WTC11 (cell line): ENCODE data around the gene TMED5. TPM values are rescaled to one million over a fixed set of nuclear protein-coding genes. Genes with fewer than 3 reads are reported as not detected.

ENCODE experiments used
- ATAC-seq: fragments of 200-7000 bp; cut with Tn5 transposase; 2 replicates; pipeline ENCODE4 v1.10.0; 2021; ENCODE audit warnings: mild to moderate bottlenecking, moderate library complexity
- CTCF ChIA-PET: fragments of 300-600 bp; sonication (Branson Sonifier 250); formaldehyde crosslinking; loops from one replicate; lab custom pipeline; 2021; ENCODE audit warnings: antibody characterized with exemption; lab: Charles Lee
- POLR2A ChIA-PET: fragments of 350-600 bp; sonication (Branson Sonifier 250); formaldehyde crosslinking; loops from one replicate; lab custom pipeline; 2021; ENCODE audit warnings: antibody characterized with exemption; lab: Charles Lee
- DNase-seq: peaks from one replicate; pipeline ENCODE4 v3.0.0; 2021; ENCODE audit warnings: low spot score
- H3K27ac Mint-ChIP-seq: 2 replicates; pipeline ENCODE4 v1.8.0; 2021; ENCODE audit warnings: mixed read lengths
- H3K27me3 Mint-ChIP-seq: 2 replicates; pipeline ENCODE4 v1.8.0; 2021; ENCODE audit warnings: low read depth, mild to moderate bottlenecking, moderate library complexity, mixed read lengths
- H3K36me3 Mint-ChIP-seq: 2 replicates; pipeline ENCODE4 v1.8.0; 2021; ENCODE audit warnings: mixed read lengths
- H3K4me1 Mint-ChIP-seq: 2 replicates; pipeline ENCODE4 v1.8.0; 2022; ENCODE audit warnings: mixed read lengths
- H3K4me3 Mint-ChIP-seq: 2 replicates; pipeline ENCODE4 v1.8.0; 2021; ENCODE audit warnings: mild to moderate bottlenecking, moderate library complexity, mixed read lengths
- H3K9me3 Mint-ChIP-seq: 2 replicates; pipeline ENCODE4 v1.8.0; 2021; ENCODE audit warnings: mixed read lengths
- ATF1 ChIP-seq: sonication (generic); formaldehyde crosslinking; IDR thresholded peaks from 2 replicates; pipeline ENCODE4 v1.8.1; 2023; ENCODE audit warnings: mild to moderate bottlenecking, moderate library complexity, missing genetic modification reagents
- CREM ChIP-seq: sonication (generic); formaldehyde crosslinking; IDR thresholded peaks from 2 replicates; pipeline ENCODE4 v1.8.1; 2022; ENCODE audit warnings: mild to moderate bottlenecking, missing genetic modification reagents, moderate library complexity
- ELF4 ChIP-seq: sonication (generic); formaldehyde crosslinking; IDR thresholded peaks from 2 replicates; pipeline ENCODE4 v1.8.1; 2022; ENCODE audit warnings: low read depth, mild to moderate bottlenecking, moderate library complexity, missing genetic modification reagents
- ETV6 ChIP-seq: sonication (generic); formaldehyde crosslinking; IDR thresholded peaks from 2 replicates; pipeline ENCODE4 v1.8.1; 2022; ENCODE audit warnings: mild to moderate bottlenecking, missing genetic modification reagents
- FOXK1 ChIP-seq: sonication (generic); formaldehyde crosslinking; IDR thresholded peaks from 2 replicates; pipeline ENCODE4 v1.8.0; 2022; ENCODE audit warnings: mild to moderate bottlenecking, moderate library complexity, missing genetic modification reagents
- JUN ChIP-seq: sonication (generic); formaldehyde crosslinking; IDR thresholded peaks from 2 replicates; pipeline ENCODE4 v1.8.0; 2023; ENCODE audit warnings: mild to moderate bottlenecking, missing genetic modification reagents
- KAT7 ChIP-seq: sonication (generic); formaldehyde crosslinking; IDR thresholded peaks from 2 replicates; pipeline ENCODE4 v1.8.1; 2023; ENCODE audit warnings: missing genetic modification reagents, mild to moderate bottlenecking, borderline replicate concordance
- NFATC4 ChIP-seq: fragments of 250-450 bp; sonication (Bioruptor Pico); IDR thresholded peaks from 2 replicates; pipeline ENCODE4 v1.9.0; 2021; ENCODE audit warnings: mild to moderate bottlenecking
- NFYB ChIP-seq: sonication (generic); formaldehyde crosslinking; conservative IDR thresholded peaks from 2 replicates; pipeline ENCODE4 v1.8.0; 2022; ENCODE audit warnings: low read depth, missing genetic modification reagents
- NR1H2 ChIP-seq: sonication (generic); formaldehyde crosslinking; IDR thresholded peaks from 2 replicates; pipeline ENCODE4 v1.9.0; 2021; ENCODE audit warnings: mild to moderate bottlenecking, moderate library complexity, missing genetic modification reagents
- NR2C2 ChIP-seq: sonication (generic); formaldehyde crosslinking; IDR thresholded peaks from 2 replicates; pipeline ENCODE4 v1.8.0; 2022; ENCODE audit warnings: mild to moderate bottlenecking, missing genetic modification reagents
- OVOL2 ChIP-seq: fragments of 250-450 bp; sonication (Bioruptor Pico); IDR thresholded peaks from 2 replicates; pipeline ENCODE4 v1.9.0; 2021; ENCODE audit warnings: mild to moderate bottlenecking, borderline replicate concordance
- SMAD4 ChIP-seq: sonication (generic); formaldehyde crosslinking; IDR thresholded peaks from 2 replicates; pipeline ENCODE4 v1.8.0; 2022; ENCODE audit warnings: mild to moderate bottlenecking, missing genetic modification reagents
- ZNF317 ChIP-seq: sonication (generic); formaldehyde crosslinking; IDR thresholded peaks from 2 replicates; pipeline ENCODE4 v1.8.1; 2023; ENCODE audit warnings: low read depth, mild to moderate bottlenecking, moderate library complexity, missing genetic modification reagents, borderline replicate concordance
- ZNF416 ChIP-seq: fragments of 250-450 bp; sonication (Bioruptor Pico); IDR thresholded peaks from 2 replicates; pipeline ENCODE4 v1.9.0; 2021; ENCODE audit warnings: mild to moderate bottlenecking, inconsistent platforms
- ZNF671 ChIP-seq: fragments of 250-450 bp; sonication (Bioruptor Pico); IDR thresholded peaks from 2 replicates; pipeline ENCODE4 v1.8.0; 2021; ENCODE audit warnings: mild to moderate bottlenecking
- total RNA-seq: library from RNA; stranded (reverse); gene quantifications from 3 replicates; pipeline ENCODE4 v1.2.3, GENCODE V29; 2021
- TF ChIP-seq, protein P1 (sequence below): sonication (generic); formaldehyde crosslinking; IDR thresholded peaks from 2 replicates; pipeline ENCODE4 v1.8.0; 2022; ENCODE audit warnings: mild to moderate bottlenecking, missing genetic modification reagents
- TF ChIP-seq, protein P2 (sequence below): fragments of 250-450 bp; sonication (Bioruptor Pico); IDR thresholded peaks from 2 replicates; pipeline ENCODE4 v1.9.0; 2021; ENCODE audit warnings: mild to moderate bottlenecking, borderline replicate concordance
- TF ChIP-seq, protein P3 (sequence below): fragments of 250-450 bp; sonication (Bioruptor Pico); IDR thresholded peaks from 2 replicates; pipeline ENCODE4 v1.9.0; 2021; ENCODE audit warnings: moderate library complexity, mild to moderate bottlenecking, inconsistent platforms, borderline replicate concordance
- TF ChIP-seq, protein P4 (sequence below): fragments of 250-450 bp; sonication (Bioruptor Pico); IDR thresholded peaks from 2 replicates; pipeline ENCODE4 v1.8.0; 2021; ENCODE audit warnings: mild to moderate bottlenecking
- TF ChIP-seq, protein P5 (sequence below): sonication (generic); formaldehyde crosslinking; IDR thresholded peaks from 2 replicates; pipeline ENCODE4 v1.8.0; 2022; ENCODE audit warnings: mild to moderate bottlenecking, missing genetic modification reagents
- TF ChIP-seq, protein P6 (sequence below): sonication (generic); formaldehyde crosslinking; IDR thresholded peaks from 2 replicates; pipeline ENCODE4 v1.8.1; 2023; ENCODE audit warnings: mild to moderate bottlenecking, moderate library complexity, missing genetic modification reagents

TMED5 gene
- total RNA-seq, 1 experiment from 2014 or later: 28.5 TPM

DNA sequence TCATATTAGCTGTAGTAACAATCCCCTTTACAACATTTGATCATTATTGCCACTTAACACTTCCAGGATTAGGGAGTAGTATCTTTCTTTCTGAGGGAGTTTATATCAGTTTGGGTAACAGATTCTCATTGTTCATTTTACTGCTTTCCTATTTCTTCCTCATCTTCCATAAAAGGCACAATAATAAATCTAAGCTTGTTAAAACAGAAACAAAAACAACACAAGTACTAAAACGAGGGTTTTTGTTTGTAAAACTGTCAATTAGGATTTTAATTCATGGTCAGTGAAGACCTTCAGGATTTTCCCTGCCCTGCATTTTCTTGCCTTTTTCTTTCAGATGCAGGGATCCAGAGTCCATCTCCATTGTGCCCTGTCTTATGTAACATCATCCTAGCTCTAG, 29.5 kb downstream of the TMED5 start (continued):
- TF ChIP-seq ELF4 (CRISPR knock-in tag): no peak
- TF ChIP-seq, all 79 proteins: peak for 0

DNA sequence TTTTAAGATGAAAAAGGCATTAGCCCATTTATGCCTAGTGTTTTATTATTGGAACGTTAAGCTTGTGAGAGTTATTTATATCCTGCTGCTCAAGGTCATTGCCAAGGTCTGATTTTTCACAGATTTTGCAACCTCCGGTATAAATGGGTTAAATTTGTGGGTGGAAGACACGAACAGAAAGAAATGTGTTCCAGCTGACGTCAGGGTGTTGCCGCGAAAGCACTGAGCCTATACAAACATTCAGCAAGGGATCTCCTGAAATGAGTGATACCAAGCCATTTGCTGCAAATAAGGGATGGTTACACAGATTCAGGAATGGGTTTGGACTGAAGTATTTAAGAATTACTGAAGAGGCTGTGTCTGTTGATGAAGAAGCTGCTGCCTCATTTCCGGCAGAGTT, 32.2 kb downstream of the TMED5 start:
- ChIA-PET POLR2A (no interaction called here), CTCF (no interaction called here)
- Mint-ChIP-seq H3K9me3 (no peaks in the 10 kb centered on the region), H3K36me3 (peaks cover 2% of the 10 kb centered on the region; the same call in 1 of the 2 replicates), H3K27ac (peak overlapping the region; percentile 19), H3K27me3 (no peaks in the 10 kb centered on the region), H3K4me1 (peaks cover 5% of the 10 kb centered on the region; the same call in 1 of the 2 replicates), H3K4me3 (no peak overlapping the region)
- no peak for TF ChIP-seq ZNF317
- no peak for TF ChIP-seq NFATC4 (CRISPR knock-in tag)
- DNase-seq: no peak
- no peak for ATAC-seq

DNA sequence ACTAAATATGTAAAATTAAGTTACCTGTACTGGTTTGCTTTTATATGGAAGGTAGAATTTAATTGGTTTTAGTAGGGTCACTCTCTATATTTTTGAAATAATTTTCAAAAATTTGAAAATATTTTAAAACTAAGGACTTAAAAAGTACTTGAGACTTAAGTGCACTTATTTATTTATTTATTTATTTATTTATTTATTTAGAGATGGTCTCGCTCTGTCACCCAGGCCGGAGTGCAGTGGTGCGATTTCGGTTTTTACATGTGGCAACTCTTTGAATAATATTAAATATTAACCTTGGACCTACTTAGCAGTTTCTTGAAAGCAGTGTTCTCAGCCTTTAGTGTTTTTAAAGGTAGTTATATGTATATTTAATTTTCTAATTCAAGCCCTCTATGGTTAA, 36.4 kb downstream of the TMED5 start:
- Mint-ChIP-seq H3K4me3 (no peak overlapping the region), H3K36me3 (peaks cover 24% of the 10 kb centered on the region), H3K27me3 (no peaks in the 10 kb centered on the region), H3K9me3 (no peaks in the 10 kb centered on the region), H3K4me1 (no peaks in the 10 kb centered on the region), H3K27ac (no peak overlapping the region)
- DNase-seq (no peak), ATAC-seq (no peak)
- CTCF ChIA-PET: no interaction called here
- TF ChIP-seq, protein P1, sequence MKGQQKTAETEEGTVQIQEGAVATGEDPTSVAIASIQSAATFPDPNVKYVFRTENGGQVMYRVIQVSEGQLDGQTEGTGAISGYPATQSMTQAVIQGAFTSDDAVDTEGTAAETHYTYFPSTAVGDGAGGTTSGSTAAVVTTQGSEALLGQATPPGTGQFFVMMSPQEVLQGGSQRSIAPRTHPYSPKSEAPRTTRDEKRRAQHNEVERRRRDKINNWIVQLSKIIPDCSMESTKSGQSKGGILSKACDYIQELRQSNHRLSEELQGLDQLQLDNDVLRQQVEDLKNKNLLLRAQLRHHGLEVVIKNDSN (CRISPR knock-in tag): no peak
- TF ChIP-seq NR1H2 (CRISPR knock-in tag) (no peak), NR2C2 (no peak), ETV6 (CRISPR knock-in tag) (no peak), JUN (CRISPR knock-in tag) (no peak), ATF1 (CRISPR knock-in tag) (no peak)
- TF ChIP-seq, protein P2, sequence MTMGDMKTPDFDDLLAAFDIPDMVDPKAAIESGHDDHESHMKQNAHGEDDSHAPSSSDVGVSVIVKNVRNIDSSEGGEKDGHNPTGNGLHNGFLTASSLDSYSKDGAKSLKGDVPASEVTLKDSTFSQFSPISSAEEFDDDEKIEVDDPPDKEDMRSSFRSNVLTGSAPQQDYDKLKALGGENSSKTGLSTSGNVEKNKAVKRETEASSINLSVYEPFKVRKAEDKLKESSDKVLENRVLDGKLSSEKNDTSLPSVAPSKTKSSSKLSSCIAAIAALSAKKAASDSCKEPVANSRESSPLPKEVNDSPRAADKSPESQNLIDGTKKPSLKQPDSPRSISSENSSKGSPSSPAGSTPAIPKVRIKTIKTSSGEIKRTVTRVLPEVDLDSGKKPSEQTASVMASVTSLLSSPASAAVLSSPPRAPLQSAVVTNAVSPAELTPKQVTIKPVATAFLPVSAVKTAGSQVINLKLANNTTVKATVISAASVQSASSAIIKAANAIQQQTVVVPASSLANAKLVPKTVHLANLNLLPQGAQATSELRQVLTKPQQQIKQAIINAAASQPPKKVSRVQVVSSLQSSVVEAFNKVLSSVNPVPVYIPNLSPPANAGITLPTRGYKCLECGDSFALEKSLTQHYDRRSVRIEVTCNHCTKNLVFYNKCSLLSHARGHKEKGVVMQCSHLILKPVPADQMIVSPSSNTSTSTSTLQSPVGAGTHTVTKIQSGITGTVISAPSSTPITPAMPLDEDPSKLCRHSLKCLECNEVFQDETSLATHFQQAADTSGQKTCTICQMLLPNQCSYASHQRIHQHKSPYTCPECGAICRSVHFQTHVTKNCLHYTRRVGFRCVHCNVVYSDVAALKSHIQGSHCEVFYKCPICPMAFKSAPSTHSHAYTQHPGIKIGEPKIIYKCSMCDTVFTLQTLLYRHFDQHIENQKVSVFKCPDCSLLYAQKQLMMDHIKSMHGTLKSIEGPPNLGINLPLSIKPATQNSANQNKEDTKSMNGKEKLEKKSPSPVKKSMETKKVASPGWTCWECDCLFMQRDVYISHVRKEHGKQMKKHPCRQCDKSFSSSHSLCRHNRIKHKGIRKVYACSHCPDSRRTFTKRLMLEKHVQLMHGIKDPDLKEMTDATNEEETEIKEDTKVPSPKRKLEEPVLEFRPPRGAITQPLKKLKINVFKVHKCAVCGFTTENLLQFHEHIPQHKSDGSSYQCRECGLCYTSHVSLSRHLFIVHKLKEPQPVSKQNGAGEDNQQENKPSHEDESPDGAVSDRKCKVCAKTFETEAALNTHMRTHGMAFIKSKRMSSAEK (CRISPR knock-in tag): no peak
- TF ChIP-seq, protein P3, sequence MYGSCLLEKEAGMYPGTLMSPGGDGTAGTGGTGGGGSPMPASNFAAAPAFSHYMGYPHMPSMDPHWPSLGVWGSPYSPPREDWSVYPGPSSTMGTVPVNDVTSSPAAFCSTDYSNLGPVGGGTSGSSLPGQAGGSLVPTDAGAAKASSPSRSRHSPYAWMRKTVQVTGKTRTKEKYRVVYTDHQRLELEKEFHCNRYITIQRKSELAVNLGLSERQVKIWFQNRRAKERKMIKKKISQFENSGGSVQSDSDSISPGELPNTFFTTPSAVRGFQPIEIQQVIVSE: no peak
- TF ChIP-seq, protein P4, sequence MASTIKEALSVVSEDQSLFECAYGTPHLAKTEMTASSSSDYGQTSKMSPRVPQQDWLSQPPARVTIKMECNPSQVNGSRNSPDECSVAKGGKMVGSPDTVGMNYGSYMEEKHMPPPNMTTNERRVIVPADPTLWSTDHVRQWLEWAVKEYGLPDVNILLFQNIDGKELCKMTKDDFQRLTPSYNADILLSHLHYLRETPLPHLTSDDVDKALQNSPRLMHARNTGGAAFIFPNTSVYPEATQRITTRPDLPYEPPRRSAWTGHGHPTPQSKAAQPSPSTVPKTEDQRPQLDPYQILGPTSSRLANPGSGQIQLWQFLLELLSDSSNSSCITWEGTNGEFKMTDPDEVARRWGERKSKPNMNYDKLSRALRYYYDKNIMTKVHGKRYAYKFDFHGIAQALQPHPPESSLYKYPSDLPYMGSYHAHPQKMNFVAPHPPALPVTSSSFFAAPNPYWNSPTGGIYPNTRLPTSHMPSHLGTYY (CRISPR knock-in tag): no peak
- TF ChIP-seq, protein P5, sequence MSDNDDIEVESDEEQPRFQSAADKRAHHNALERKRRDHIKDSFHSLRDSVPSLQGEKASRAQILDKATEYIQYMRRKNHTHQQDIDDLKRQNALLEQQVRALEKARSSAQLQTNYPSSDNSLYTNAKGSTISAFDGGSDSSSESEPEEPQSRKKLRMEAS (CRISPR knock-in tag): no peak
- POLR2A ChIA-PET: interaction anchor here (0.7 kb wide), 1 partner anchor 12 kb away, joined by 3 read pairs; no protein-coding TSS in a partner anchor

DNA sequence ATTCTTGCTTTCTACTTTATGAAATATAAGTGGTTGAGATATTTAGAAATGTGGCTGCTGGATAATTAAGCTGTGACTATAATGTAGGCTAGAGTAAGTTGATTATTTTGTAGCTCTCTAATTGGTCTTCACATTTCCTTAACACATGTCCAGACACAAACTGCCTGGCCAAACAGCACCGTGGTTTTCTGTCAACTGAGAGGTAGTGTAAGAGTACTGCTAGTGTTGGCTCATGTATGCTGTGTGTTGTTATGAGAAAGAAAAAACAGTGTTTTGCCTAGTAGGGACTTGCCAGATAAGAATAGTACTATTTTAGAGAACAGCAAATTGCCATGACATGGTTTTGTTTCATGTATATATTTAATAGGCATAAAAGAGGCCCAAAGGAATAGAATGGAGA, 37.1 kb downstream of the TMED5 start:
- POLR2A ChIA-PET: no interaction called here
- ATAC-seq: no peak
- Mint-ChIP-seq H3K27ac (no peak overlapping the region; the same call in 1 of the 2 replicates), H3K27me3 (no peaks in the 10 kb centered on the region), H3K4me1 (no peaks in the 10 kb centered on the region), H3K36me3 (peaks cover 30% of the 10 kb centered on the region), H3K4me3 (no peak overlapping the region), H3K9me3 (no peaks in the 10 kb centered on the region)
- CTCF ChIA-PET: no interaction called here
- DNase-seq: no peak
- no peak for TF ChIP-seq OVOL2 (CRISPR knock-in tag)
- no peak for TF ChIP-seq ELF4 (CRISPR knock-in tag)
- TF ChIP-seq CREM (CRISPR knock-in tag): no peak
- no peak for TF ChIP-seq NFYB (CRISPR knock-in tag)
- TF ChIP-seq ZNF416 (CRISPR knock-in tag): no peak
- no peak for TF ChIP-seq ZNF671 (CRISPR knock-in tag)
- TF ChIP-seq KAT7 (CRISPR knock-in tag): no peak
- TF ChIP-seq SMAD4 (CRISPR knock-in tag): no peak
- no peak for TF ChIP-seq NR2C2
- TF ChIP-seq, protein P6, sequence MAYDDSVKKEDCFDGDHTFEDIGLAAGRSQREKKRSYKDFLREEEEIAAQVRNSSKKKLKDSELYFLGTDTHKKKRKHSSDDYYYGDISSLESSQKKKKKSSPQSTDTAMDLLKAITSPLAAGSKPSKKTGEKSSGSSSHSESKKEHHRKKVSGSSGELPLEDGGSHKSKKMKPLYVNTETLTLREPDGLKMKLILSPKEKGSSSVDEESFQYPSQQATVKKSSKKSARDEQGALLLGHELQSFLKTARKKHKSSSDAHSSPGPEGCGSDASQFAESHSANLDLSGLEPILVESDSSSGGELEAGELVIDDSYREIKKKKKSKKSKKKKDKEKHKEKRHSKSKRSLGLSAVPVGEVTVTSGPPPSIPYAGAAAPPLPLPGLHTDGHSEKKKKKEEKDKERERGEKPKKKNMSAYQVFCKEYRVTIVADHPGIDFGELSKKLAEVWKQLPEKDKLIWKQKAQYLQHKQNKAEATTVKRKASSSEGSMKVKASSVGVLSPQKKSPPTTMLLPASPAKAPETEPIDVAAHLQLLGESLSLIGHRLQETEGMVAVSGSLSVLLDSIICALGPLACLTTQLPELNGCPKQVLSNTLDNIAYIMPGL (CRISPR knock-in tag): no peak
- TF ChIP-seq FOXK1 (CRISPR knock-in tag): no peak
